HCT116 (cell line): ENCODE data around the gene PRKCH. TPM values are rescaled to one million over a fixed set of nuclear protein-coding genes. Genes with fewer than 3 reads are reported as not detected.

Experiments used
- ATAC-seq: fragments of 200-7000 bp; cut with Tn5 transposase; 2 replicates; pipeline ENCODE4 v1.9.1; 2020; ENCODE audit warnings: mild to moderate bottlenecking, moderate library complexity
- BruUV-seq: library from RNA; stranded (reverse); fragments of 400-500 nt; replicated peaks from 2 replicates; lab custom pipeline; 2021; lab: Mats Ljungman, UMichigan
- CTCF ChIA-PET: fragments of 300-600 bp; sonication (Branson Sonifier 250); formaldehyde crosslinking; loops from one replicate; lab custom pipeline; 2021; ENCODE audit warnings: antibody characterized with exemption; lab: Charles Lee
- POLR2A ChIA-PET: fragments of 300-600, 350-600 bp; sonication (Branson Sonifier 250); formaldehyde crosslinking; loops from one replicate; lab custom pipeline; 2021; ENCODE audit warnings: antibody characterized with exemption; lab: Charles Lee
- RAD21 ChIA-PET, 2 experiments: fragments of 300-600 bp; sonication (Branson Sonifier 250); formaldehyde crosslinking; loops; one replicate each; lab custom pipeline; 2023; ENCODE audit warnings: low total read pairs in 2 of 2; ENCODE audit not compliant: uncharacterized antibody in 2 of 2, unreplicated experiment in 2 of 2, low non-redundant PET in 1 of 2; lab: Charles Lee
- DNase-seq: peaks from one replicate; pipeline ENCODE4 v3.0.0-alpha.2; 2010; ENCODE audit warnings: low read depth, low spot score
- H2AFZ ChIP-seq: fragments of 200-600 bp; shearing (Covaris generic), sonication (generic); 2 replicates; pipeline ENCODE4 v1.6.1; 2017; ENCODE audit warnings: low read depth, mixed run types, mixed read lengths, antibody characterized with exemption, low read length; ENCODE audit not compliant: poor library complexity, severe bottlenecking
- H3K27ac ChIP-seq: 2 replicates; pipeline ENCODE4 v1.5.1; 2012; ENCODE audit warnings: low read depth, low read length
- H3K27me3 ChIP-seq: fragments of 200-600 bp; sonication (generic); 2 replicates; pipeline ENCODE4 v1.6.1; 2016; ENCODE audit warnings: mixed run types, low read length, mixed read lengths; ENCODE audit not compliant: insufficient read depth
- H3K36me3 ChIP-seq, 2 experiments: fragments of 200-500 bp in 1 of 2; fragments of 200-600 bp in 1 of 2; sonication (Bioruptor generic) in 1 of 2; sonication (generic) in 1 of 2; 2 replicates each; pipeline versions ENCODE4 v1.5.1 to v1.6.1; 2014 to 2016; ENCODE audit warnings: low read length in 2 of 2, inconsistent platforms in 1 of 2, mixed read lengths in 1 of 2, mixed run types in 1 of 2; ENCODE audit not compliant: insufficient read depth in 2 of 2, control insufficient read depth in 1 of 2
- H3K4me1 ChIP-seq, 2 experiments: fragments of 200-600 bp in 1 of 2; sonication (generic) in 1 of 2; 2 replicates each; pipeline versions ENCODE4 v1.5.1 to v1.6.1; 2012 to 2017; ENCODE audit warnings: low read length in 2 of 2, inconsistent platforms in 1 of 2, mild to moderate bottlenecking in 1 of 2, mixed read lengths in 1 of 2, mixed run types in 1 of 2, moderate library complexity in 1 of 2; ENCODE audit not compliant: insufficient read depth in 2 of 2, control insufficient read depth in 1 of 2
- H3K4me2 ChIP-seq: fragments of 200-600 bp; sonication (generic); 2 replicates; pipeline ENCODE4 v1.6.1; 2017; ENCODE audit warnings: mixed run types, low read length, mixed read lengths
- H3K4me3 ChIP-seq, 2 experiments: fragments of 200-600 bp in 1 of 2; sonication (generic) in 1 of 2; replicated peaks in 1 of 2; 2 replicates each; pipeline ENCODE4 v1.5.1; 2011 to 2016; ENCODE audit warnings: low read length in 2 of 2, control low read depth in 1 of 2, low read depth in 1 of 2, mild to moderate bottlenecking in 1 of 2, mixed read lengths in 1 of 2, mixed run types in 1 of 2
- H3K79me2 ChIP-seq: fragments of 200-600 bp; sonication (generic); 2 replicates; pipeline ENCODE4 v1.6.1; 2017; ENCODE audit warnings: mild to moderate bottlenecking, mixed run types, low read length, moderate library complexity, mixed read lengths; ENCODE audit not compliant: insufficient read depth
- H3K9ac ChIP-seq: fragments of 200-600 bp; sonication (generic); 2 replicates; pipeline ENCODE4 v1.6.1; 2016; ENCODE audit warnings: low read length, mixed read lengths
- H3K9me2 ChIP-seq: fragments of 200-600 bp; sonication (generic), shearing (Covaris generic); 2 replicates; pipeline ENCODE4 v1.6.1; 2017; ENCODE audit warnings: mixed run types, mild to moderate bottlenecking, moderate library complexity; ENCODE audit not compliant: insufficient read depth
- H3K9me3 ChIP-seq, 2 experiments: fragments of 200-500 bp in 1 of 2; fragments of 200-600 bp in 1 of 2; sonication (Bioruptor generic) in 1 of 2; sonication (generic) in 1 of 2; 2 replicates each; pipeline ENCODE4 v1.6.1; 2014 to 2017; ENCODE audit warnings: low read length in 2 of 2, mixed read lengths in 2 of 2, inconsistent platforms in 1 of 2, low read depth in 1 of 2, mild to moderate bottlenecking in 1 of 2, mixed run types in 1 of 2, moderate library complexity in 1 of 2; ENCODE audit not compliant: control insufficient read depth in 1 of 2, insufficient read depth in 1 of 2
- H4K20me1 ChIP-seq: fragments of 200-600 bp; sonication (generic), shearing (Covaris generic); 2 replicates; pipeline ENCODE4 v1.6.1; 2017; ENCODE audit warnings: mixed run types, mild to moderate bottlenecking, moderate library complexity; ENCODE audit not compliant: insufficient read depth
- CBX3 ChIP-seq: IDR thresholded peaks from 2 replicates; pipeline ENCODE4 v1.6.1; 2012; ENCODE audit warnings: low read depth
- CEBPB ChIP-seq: IDR thresholded peaks from 2 replicates; pipeline ENCODE4 v1.6.1; 2012; ENCODE audit warnings: low read depth
- EGR1 ChIP-seq: IDR thresholded peaks from 2 replicates; pipeline ENCODE4 v1.6.1; 2012; ENCODE audit warnings: low read depth
- ELF1 ChIP-seq: IDR thresholded peaks from 2 replicates; pipeline ENCODE4 v1.6.1; 2012; ENCODE audit warnings: low read depth, borderline replicate concordance
- EZH2phosphoT487 ChIP-seq: fragments of 200-600 bp; IDR thresholded peaks from 2 replicates; pipeline ENCODE4 v1.6.1; 2018; ENCODE audit warnings: antibody characterized with exemption, borderline replicate concordance
- MAX ChIP-seq: IDR thresholded peaks from 2 replicates; pipeline ENCODE4 v1.6.1; 2012
- POLR2A ChIP-seq: IDR thresholded peaks from 2 replicates; pipeline ENCODE4 v1.7.0; 2011; ENCODE audit warnings: borderline replicate concordance; ENCODE audit not compliant: insufficient read depth, insufficient read length; ENCODE audit errors: extremely low read depth
- SIN3A ChIP-seq: IDR thresholded peaks from 2 replicates; pipeline ENCODE4 v1.6.1; 2012; ENCODE audit warnings: low read depth
- TCF7L2 ChIP-seq: IDR thresholded peaks from 2 replicates; pipeline ENCODE4 v1.7.0; 2011; ENCODE audit warnings: borderline replicate concordance, inconsistent platforms; ENCODE audit not compliant: insufficient read depth, insufficient read length; ENCODE audit errors: extremely low read depth
- YY1 ChIP-seq: IDR thresholded peaks from 2 replicates; pipeline ENCODE4 v1.6.1; 2011; ENCODE audit warnings: low read length, low read depth, moderate library complexity, mild to moderate bottlenecking; ENCODE audit not compliant: insufficient replicate concordance; ENCODE audit errors: extremely low read depth
- ZFX ChIP-seq: fragments of 450-650 bp; IDR thresholded peaks from 2 replicates; pipeline ENCODE4 v1.6.1; 2017
- intact Hi-C: fragments of 100-400 bp; cut with micrococcal nuclease; formaldehyde crosslinking; loops from 2 replicates; pipeline ENCODE4 v1.10.0; 2022
- total RNA-seq: library from RNA; stranded (reverse); gene quantifications from one replicate; pipeline ENCODE4 v1.2.1, GENCODE V29; 2021; ENCODE audit not compliant: unreplicated experiment
- TF ChIP-seq, protein P1 (sequence below): IDR thresholded peaks from 2 replicates; pipeline ENCODE4 v1.6.1; 2012; ENCODE audit warnings: low read depth
- TF ChIP-seq, protein P2 (sequence below), 3 experiments: fragments of 200-600 bp in 1 of 3; sonication (generic) in 1 of 3; IDR thresholded peaks in 2 of 3; conservative IDR thresholded peaks in 1 of 3; 2 replicates each; pipeline ENCODE4 v1.5.1; 2012 to 2017; ENCODE audit warnings: low read depth in 2 of 3, low read length in 2 of 3, antibody characterized with exemption in 1 of 3, borderline replicate concordance in 1 of 3, control low read depth in 1 of 3, mild to moderate bottlenecking in 1 of 3, mixed read lengths in 1 of 3, mixed run types in 1 of 3, moderate library complexity in 1 of 3; ENCODE audit not compliant: insufficient read depth in 1 of 3

Gene PRKCH
- total RNA-seq, 1 experiment from 2014 or later = 16.6 TPM

GRCh38 chr14:61355892-61356325, 34.5 kb downstream of the PRKCH start (continued):
- TF ChIP-seq YY1 = peak; percentile 79

GRCh38 chr14:61357123-61357522, 35.7 kb downstream of the PRKCH start:
- intact Hi-C loops = no loop called here
- H3K27me3 ChIP-seq = no peaks in the 10 kb centered on the region
- no peak overlapping the region for H3K4me3 ChIP-seq
- POLR2A ChIA-PET = interaction anchor here (1.1 kb wide), 1 partner anchor 34 kb away, joined by 3 read pairs; no protein-coding TSS in a partner anchor
- peaks cover 8% of the 10 kb centered on the region; the same call in 1 of the 2 replicates for H3K79me2 ChIP-seq
- no peaks in the 10 kb centered on the region for H3K9me2 ChIP-seq
- no peak overlapping the region for H3K27ac ChIP-seq
- no peaks in the 10 kb centered on the region for H4K20me1 ChIP-seq
- TF ChIP-seq ZFX (no peak), SIN3A (no peak), CEBPB (no peak), EGR1 (no peak), ELF1 (no peak), MAX (no peak), TCF7L2 (no peak), CBX3 (no peak), EZH2phosphoT487 (no peak), POLR2A (no peak)
- TF ChIP-seq, protein P1, sequence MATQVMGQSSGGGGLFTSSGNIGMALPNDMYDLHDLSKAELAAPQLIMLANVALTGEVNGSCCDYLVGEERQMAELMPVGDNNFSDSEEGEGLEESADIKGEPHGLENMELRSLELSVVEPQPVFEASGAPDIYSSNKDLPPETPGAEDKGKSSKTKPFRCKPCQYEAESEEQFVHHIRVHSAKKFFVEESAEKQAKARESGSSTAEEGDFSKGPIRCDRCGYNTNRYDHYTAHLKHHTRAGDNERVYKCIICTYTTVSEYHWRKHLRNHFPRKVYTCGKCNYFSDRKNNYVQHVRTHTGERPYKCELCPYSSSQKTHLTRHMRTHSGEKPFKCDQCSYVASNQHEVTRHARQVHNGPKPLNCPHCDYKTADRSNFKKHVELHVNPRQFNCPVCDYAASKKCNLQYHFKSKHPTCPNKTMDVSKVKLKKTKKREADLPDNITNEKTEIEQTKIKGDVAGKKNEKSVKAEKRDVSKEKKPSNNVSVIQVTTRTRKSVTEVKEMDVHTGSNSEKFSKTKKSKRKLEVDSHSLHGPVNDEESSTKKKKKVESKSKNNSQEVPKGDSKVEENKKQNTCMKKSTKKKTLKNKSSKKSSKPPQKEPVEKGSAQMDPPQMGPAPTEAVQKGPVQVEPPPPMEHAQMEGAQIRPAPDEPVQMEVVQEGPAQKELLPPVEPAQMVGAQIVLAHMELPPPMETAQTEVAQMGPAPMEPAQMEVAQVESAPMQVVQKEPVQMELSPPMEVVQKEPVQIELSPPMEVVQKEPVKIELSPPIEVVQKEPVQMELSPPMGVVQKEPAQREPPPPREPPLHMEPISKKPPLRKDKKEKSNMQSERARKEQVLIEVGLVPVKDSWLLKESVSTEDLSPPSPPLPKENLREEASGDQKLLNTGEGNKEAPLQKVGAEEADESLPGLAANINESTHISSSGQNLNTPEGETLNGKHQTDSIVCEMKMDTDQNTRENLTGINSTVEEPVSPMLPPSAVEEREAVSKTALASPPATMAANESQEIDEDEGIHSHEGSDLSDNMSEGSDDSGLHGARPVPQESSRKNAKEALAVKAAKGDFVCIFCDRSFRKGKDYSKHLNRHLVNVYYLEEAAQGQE = no peak
- TF ChIP-seq, protein P2, sequence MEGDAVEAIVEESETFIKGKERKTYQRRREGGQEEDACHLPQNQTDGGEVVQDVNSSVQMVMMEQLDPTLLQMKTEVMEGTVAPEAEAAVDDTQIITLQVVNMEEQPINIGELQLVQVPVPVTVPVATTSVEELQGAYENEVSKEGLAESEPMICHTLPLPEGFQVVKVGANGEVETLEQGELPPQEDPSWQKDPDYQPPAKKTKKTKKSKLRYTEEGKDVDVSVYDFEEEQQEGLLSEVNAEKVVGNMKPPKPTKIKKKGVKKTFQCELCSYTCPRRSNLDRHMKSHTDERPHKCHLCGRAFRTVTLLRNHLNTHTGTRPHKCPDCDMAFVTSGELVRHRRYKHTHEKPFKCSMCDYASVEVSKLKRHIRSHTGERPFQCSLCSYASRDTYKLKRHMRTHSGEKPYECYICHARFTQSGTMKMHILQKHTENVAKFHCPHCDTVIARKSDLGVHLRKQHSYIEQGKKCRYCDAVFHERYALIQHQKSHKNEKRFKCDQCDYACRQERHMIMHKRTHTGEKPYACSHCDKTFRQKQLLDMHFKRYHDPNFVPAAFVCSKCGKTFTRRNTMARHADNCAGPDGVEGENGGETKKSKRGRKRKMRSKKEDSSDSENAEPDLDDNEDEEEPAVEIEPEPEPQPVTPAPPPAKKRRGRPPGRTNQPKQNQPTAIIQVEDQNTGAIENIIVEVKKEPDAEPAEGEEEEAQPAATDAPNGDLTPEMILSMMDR (IDR thresholded peaks at IDR 0.05 in 2 of 3, conservative IDR thresholded peaks at IDR 0.05 in 1 of 3; ENCODE audit: borderline replicate concordance in 1 of 3, insufficient read depth in 1 of 3, low read depth in 2 of 3, low read length in 2 of 3) = no peak
- no peak overlapping the region for H3K4me2 ChIP-seq
- RAD21 ChIA-PET = no interaction called here
- BruUV-seq = no TSS peak
- H3K4me1 ChIP-seq = peaks cover 25 to 70% of the 10 kb centered on the region in 2 experiments
- H3K9me3 ChIP-seq = no peaks in the 10 kb centered on the region
- H3K36me3 ChIP-seq = no peaks in the 10 kb centered on the region
- no peak overlapping the region for H2AFZ ChIP-seq
- CTCF ChIA-PET = no interaction called here
- no peak for ATAC-seq
- no peak for DNase-seq
- no peak overlapping the region for H3K9ac ChIP-seq
